GM12891 (cell line): Measurements from ENCODE around the gene ST7.
A peak's percentile ranks its signal among the peaks of the same experiment; 100 is the strongest.
"Not testable (repeated sequence)": the region's sequence is repeated elsewhere in the genome, so short reads cannot be mapped to it uniquely, and the experiment has no call there.

ENCODE experiments used
- DNase-seq: peaks from one replicate; pipeline ENCODE4 v3.0.0; 2011; ENCODE audit warnings: low spot score; ENCODE audit not compliant: insufficient read length
- FAIRE-seq: peaks from 2 replicates; lab custom pipeline; 2011; peaks lifted over from hg19 to GRCh38; lab: Jason Lieb, UNC
- PAX5 ChIP-seq: IDR thresholded peaks from 2 replicates; pipeline ENCODE4 v1.6.1; 2011; ENCODE audit warnings: low read length, moderate library complexity, mild to moderate bottlenecking; ENCODE audit not compliant: insufficient read depth, severe bottlenecking
- POLR2A ChIP-seq: IDR thresholded peaks from 2 replicates; pipeline ENCODE4 v1.6.1; 2011; ENCODE audit warnings: low read depth, low read length, control low read depth
- POLR2AphosphoS5 ChIP-seq: IDR thresholded peaks from 2 replicates; pipeline ENCODE4 v1.6.1; 2011; ENCODE audit warnings: low read depth, low read length, control low read depth
- POU2F2 ChIP-seq: IDR thresholded peaks from 2 replicates; pipeline ENCODE4 v1.6.1; 2011; ENCODE audit warnings: low read depth, mild to moderate bottlenecking, control low read depth, low read length, moderate library complexity
- SPI1 ChIP-seq: IDR thresholded peaks from 2 replicates; pipeline ENCODE4 v1.6.1; 2011; ENCODE audit warnings: low read depth, low read length, control low read depth
- TAF1 ChIP-seq: IDR thresholded peaks from 2 replicates; pipeline ENCODE4 v1.6.1; 2011; ENCODE audit warnings: low read depth, low read length, control low read depth

The ST7 gene

GRCh38 chr7:117021366-117021765 is 68.1 kb downstream of the ST7 start:
- DNase-seq = no peak
- TF ChIP-seq PAX5 (no peak), POLR2AphosphoS5 (no peak), POU2F2 (no peak), SPI1 (no peak), TAF1 (no peak), POLR2A (no peak)
- no peak for FAIRE-seq

GRCh38 chr7:117021986-117022385 is 68.7 kb downstream of the ST7 start:
- no peak for TF ChIP-seq SPI1
- FAIRE-seq (no peak), DNase-seq (no peak)

- peak; percentile 78 for FAIRE-seq
- DNase-seq = no peak
- TF ChIP-seq POLR2A (no peak), TAF1 (no peak)
These were observed 70.1 kb downstream of the ST7 start for GRCh38 chr7:117023325-117023854.

GRCh38 chr7:117024811-117025210 is 71.5 kb downstream of the ST7 start:
- FAIRE-seq (peak; percentile 28), DNase-seq (no peak)
- TF ChIP-seq TAF1 (no peak), POLR2A (no peak), SPI1 (no peak), PAX5 (no peak), POU2F2 (no peak), POLR2AphosphoS5 (no peak)

GRCh38 chr7:117025891-117026290 is 72.6 kb downstream of the ST7 start:
- FAIRE-seq (no peak), DNase-seq (no peak)
- TF ChIP-seq PAX5 (no peak), POLR2AphosphoS5 (no peak), POU2F2 (no peak), TAF1 (no peak), SPI1 (no peak), POLR2A (no peak)

GRCh38 chr7:117030346-117030745 is 77.0 kb downstream of the ST7 start:
- FAIRE-seq, DNase-seq: not testable (repeated sequence)

- DNase-seq, FAIRE-seq: not testable (repeated sequence)
These were observed 77.5 kb downstream of the ST7 start for GRCh38 chr7:117030793-117031192.

GRCh38 chr7:117032810-117033209 is 79.5 kb downstream of the ST7 start:
- no peak for TF ChIP-seq POLR2A
- TF ChIP-seq POU2F2 = no peak
- no peak for TF ChIP-seq TAF1
- no peak for TF ChIP-seq SPI1
- no peak for TF ChIP-seq PAX5
- TF ChIP-seq POLR2AphosphoS5 = no peak
- no peak for FAIRE-seq
- no peak for DNase-seq

GRCh38 chr7:117034851-117035464 is 81.7 kb downstream of the ST7 start:
- TF ChIP-seq PAX5 (no peak), TAF1 (no peak), POLR2A (no peak), POU2F2 (no peak), SPI1 (no peak), POLR2AphosphoS5 (no peak)
- DNase-seq (no peak), FAIRE-seq (no peak)

- FAIRE-seq (no peak), DNase-seq (no peak)
- no peak for TF ChIP-seq SPI1
- TF ChIP-seq POLR2A = no peak
- TF ChIP-seq TAF1 = no peak
- no peak for TF ChIP-seq PAX5
- TF ChIP-seq POU2F2 = no peak
- TF ChIP-seq POLR2AphosphoS5 = no peak
These were observed 82.2 kb downstream of the ST7 start for GRCh38 chr7:117035465-117035862.

GRCh38 chr7:117036053-117036669 is 82.9 kb downstream of the ST7 start:
- FAIRE-seq = no peak
- TF ChIP-seq SPI1 (no peak), PAX5 (no peak), POLR2AphosphoS5 (no peak), TAF1 (no peak), POU2F2 (no peak), POLR2A (no peak)
- DNase-seq = no peak
